HG03439 (cell line): ENCODE data around the gene NYAP2.
A peak's percentile ranks its signal among the peaks of the same experiment; 100 is the strongest.

Experiments used
- ATAC-seq: cut with Tn5 transposase; IDR thresholded peaks from one replicate; pipeline ENCODE4 v1.9.1; 2021; ENCODE audit warnings: mild to moderate bottlenecking, moderate library complexity; ENCODE audit not compliant: unreplicated experiment

The NYAP2 gene

GRCh38 chr2:225425284-225425683 is 25.8 kb downstream of the NYAP2 start:
- no peak for ATAC-seq

- ATAC-seq: no peak
These were observed 28.9 kb downstream of the NYAP2 start for GRCh38 chr2:225428360-225428759.

- no peak for ATAC-seq
These were observed 30.2 kb downstream of the NYAP2 start for GRCh38 chr2:225429717-225430116.

- no peak for ATAC-seq
These were observed 31.8 kb downstream of the NYAP2 start for GRCh38 chr2:225431105-225431863.

GRCh38 chr2:225434014-225434413 is 34.5 kb downstream of the NYAP2 start:
- no peak for ATAC-seq

- ATAC-seq: no peak
These were observed 37.8 kb downstream of the NYAP2 start for GRCh38 chr2:225437319-225437718.

GRCh38 chr2:225438248-225438647 is 38.7 kb downstream of the NYAP2 start:
- ATAC-seq: no peak

GRCh38 chr2:225452677-225453076 is 53.2 kb downstream of the NYAP2 start:
- no peak for ATAC-seq

GRCh38 chr2:225454412-225454811 is 54.9 kb downstream of the NYAP2 start:
- no peak for ATAC-seq

- no peak for ATAC-seq
These were observed 57.2 kb downstream of the NYAP2 start for GRCh38 chr2:225456619-225457260.

- ATAC-seq: no peak
These were observed 58.0 kb downstream of the NYAP2 start for GRCh38 chr2:225457482-225457881.

- no peak for ATAC-seq
These were observed 59.1 kb downstream of the NYAP2 start for GRCh38 chr2:225458431-225459117.

- ATAC-seq: no peak
These were observed 62.9 kb downstream of the NYAP2 start for GRCh38 chr2:225462417-225462816.

GRCh38 chr2:225462945-225463344 is 63.4 kb downstream of the NYAP2 start:
- no peak for ATAC-seq

- no peak for ATAC-seq
These were observed 63.9 kb downstream of the NYAP2 start for GRCh38 chr2:225463449-225463848.

- peak; percentile 70 for ATAC-seq
These were observed 65.0 kb downstream of the NYAP2 start for GRCh38 chr2:225464346-225465025.

- ATAC-seq: no peak
These were observed 66.3 kb downstream of the NYAP2 start for GRCh38 chr2:225465827-225466226.

- no peak for ATAC-seq
These were observed 67.5 kb downstream of the NYAP2 start for GRCh38 chr2:225466891-225467604.

GRCh38 chr2:225468131-225468530 is 68.6 kb downstream of the NYAP2 start:
- no peak for ATAC-seq

GRCh38 chr2:225471039-225471438 is 71.5 kb downstream of the NYAP2 start:
- no peak for ATAC-seq

GRCh38 chr2:225471482-225471881 is 72.0 kb downstream of the NYAP2 start:
- no peak for ATAC-seq
